ENCODE measurements around the gene ANKS6. TPM values are rescaled to one million over a fixed set of nuclear protein-coding genes. Genes with fewer than 3 reads are reported as not detected.

The ANKS6 gene
- total RNA-seq, 1 donor from 2014 or later = 17.2 TPM

DNA sequence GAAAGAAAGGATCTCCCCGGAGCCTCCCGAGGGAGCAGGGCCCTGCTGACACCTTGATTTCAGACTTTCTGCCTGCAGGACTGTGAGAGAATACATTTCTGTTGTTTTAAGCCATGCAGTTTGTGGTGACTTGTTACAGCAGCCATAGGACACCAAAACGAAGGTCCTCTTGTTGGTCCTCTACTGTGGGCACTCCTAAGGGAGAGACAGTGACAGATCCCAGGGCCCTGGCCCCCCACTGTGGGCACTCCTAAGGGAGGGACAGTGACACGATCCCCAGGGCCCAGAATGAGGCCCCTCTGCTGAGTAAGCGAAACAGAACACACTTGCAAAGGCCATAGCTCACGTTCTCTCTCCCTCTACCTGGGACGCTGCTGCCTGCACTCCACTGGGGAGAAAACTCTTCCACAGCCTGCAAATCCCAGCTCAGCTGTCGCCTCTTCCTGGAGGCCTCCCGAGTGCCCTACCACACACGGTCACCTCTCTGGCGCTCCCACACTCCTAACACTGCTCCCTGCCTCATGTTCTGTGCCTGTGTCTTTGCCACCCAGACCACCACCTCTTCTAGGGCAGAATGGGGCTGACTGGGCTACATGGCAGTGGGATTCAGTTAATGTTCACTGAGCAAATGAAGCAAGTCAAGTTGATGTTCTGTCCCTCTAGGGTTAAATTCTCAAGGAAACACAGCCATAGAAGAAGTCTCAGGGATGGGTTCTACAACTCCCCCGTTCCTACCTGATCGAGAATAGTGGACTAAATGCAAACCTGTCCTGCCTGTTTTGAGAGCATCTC is 23.8 kb downstream of the ANKS6 start:
- no peak overlapping the region for H3K27ac Mint-ChIP-seq (ENCODE audit: unreplicated experiment)
- no peaks in the 10 kb centered on the region for H3K4me1 Mint-ChIP-seq (ENCODE audit: unreplicated experiment)
- H3K9me3 Mint-ChIP-seq (ENCODE audit: unreplicated experiment) = no peaks in the 10 kb centered on the region
- TF ChIP-seq, protein P1, sequence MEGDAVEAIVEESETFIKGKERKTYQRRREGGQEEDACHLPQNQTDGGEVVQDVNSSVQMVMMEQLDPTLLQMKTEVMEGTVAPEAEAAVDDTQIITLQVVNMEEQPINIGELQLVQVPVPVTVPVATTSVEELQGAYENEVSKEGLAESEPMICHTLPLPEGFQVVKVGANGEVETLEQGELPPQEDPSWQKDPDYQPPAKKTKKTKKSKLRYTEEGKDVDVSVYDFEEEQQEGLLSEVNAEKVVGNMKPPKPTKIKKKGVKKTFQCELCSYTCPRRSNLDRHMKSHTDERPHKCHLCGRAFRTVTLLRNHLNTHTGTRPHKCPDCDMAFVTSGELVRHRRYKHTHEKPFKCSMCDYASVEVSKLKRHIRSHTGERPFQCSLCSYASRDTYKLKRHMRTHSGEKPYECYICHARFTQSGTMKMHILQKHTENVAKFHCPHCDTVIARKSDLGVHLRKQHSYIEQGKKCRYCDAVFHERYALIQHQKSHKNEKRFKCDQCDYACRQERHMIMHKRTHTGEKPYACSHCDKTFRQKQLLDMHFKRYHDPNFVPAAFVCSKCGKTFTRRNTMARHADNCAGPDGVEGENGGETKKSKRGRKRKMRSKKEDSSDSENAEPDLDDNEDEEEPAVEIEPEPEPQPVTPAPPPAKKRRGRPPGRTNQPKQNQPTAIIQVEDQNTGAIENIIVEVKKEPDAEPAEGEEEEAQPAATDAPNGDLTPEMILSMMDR (IDR thresholded peaks at IDR 0.05; ENCODE audit: unreplicated experiment) = no peak
- no peaks in the 10 kb centered on the region for H3K27me3 Mint-ChIP-seq (ENCODE audit: unreplicated experiment)
- peaks cover 31% of the 10 kb centered on the region for H3K36me3 Mint-ChIP-seq (ENCODE audit: low read depth, unreplicated experiment)
- H3K4me3 Mint-ChIP-seq (ENCODE audit: unreplicated experiment) = no peak overlapping the region
- no peak for DNase-seq (ENCODE audit: low spot score)

DNA sequence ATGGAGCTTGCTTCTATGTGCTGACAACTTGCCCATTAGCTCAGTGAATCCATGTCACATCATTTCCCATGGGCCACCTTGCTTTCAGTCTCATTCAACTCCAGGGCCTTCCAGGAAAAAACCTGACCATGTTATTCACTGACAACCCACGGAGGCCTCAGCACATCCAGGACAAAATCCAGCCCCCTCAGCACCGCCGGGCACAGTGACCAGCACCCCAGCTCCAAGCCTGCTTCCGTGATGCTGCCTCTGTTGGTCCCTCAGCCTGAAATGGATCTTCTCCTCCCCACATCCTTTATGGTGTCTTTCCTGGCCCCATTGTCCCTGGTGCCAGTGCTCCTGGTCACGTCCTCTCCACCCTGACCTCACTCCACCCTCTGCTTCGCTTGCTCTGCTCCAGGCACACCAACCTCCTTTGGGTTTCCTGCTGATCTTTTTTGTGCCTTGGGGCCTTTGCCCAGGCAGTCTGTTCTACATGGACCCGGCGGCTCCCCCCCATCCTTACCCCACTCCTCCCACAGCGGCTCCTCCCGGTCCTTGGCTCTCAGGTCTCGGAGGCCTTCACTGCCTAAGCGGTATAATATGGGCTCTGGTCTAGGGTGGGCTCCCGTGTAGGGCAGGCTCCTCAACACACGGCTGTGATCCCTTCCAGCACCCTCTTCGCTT is 25.0 kb downstream of the ANKS6 start:
- H3K36me3 Mint-ChIP-seq (ENCODE audit: low read depth, unreplicated experiment) = peaks cover 31% of the 10 kb centered on the region
- no peaks in the 10 kb centered on the region for H3K4me1 Mint-ChIP-seq (ENCODE audit: unreplicated experiment)
- H3K4me3 Mint-ChIP-seq (ENCODE audit: unreplicated experiment) = no peak overlapping the region
- TF ChIP-seq, protein P1 (IDR thresholded peaks at IDR 0.05; ENCODE audit: unreplicated experiment) = no peak
- H3K27me3 Mint-ChIP-seq (ENCODE audit: unreplicated experiment) = no peaks in the 10 kb centered on the region
- no peak overlapping the region for H3K27ac Mint-ChIP-seq (ENCODE audit: unreplicated experiment)
- no peaks in the 10 kb centered on the region for H3K9me3 Mint-ChIP-seq (ENCODE audit: unreplicated experiment)
- no peak for DNase-seq (ENCODE audit: low spot score)

DNA sequence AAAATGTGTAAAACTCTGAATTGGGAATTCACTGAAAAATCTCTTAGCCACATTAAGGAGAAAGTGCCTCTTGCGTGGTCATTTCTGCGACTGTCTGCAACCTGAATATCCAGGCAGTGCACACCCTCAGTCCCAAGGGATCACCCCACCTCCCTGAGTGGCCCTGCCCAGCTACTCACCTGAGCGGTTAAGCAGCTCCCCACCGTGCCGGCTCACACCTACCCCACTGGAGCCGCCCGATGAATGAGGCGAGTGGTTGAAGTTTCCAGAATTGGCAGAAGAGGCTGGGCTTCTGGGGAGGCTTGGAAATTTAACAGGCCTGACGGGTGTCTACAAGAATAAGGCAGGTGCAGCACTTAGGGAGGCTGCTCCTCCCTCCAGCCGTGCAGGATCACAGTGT is 25.6 kb downstream of the ANKS6 start:
- no peak for DNase-seq (ENCODE audit: low spot score)
- H3K27me3 Mint-ChIP-seq (ENCODE audit: unreplicated experiment) = no peaks in the 10 kb centered on the region
- peaks cover 31% of the 10 kb centered on the region for H3K36me3 Mint-ChIP-seq (ENCODE audit: low read depth, unreplicated experiment)
- no peaks in the 10 kb centered on the region for H3K9me3 Mint-ChIP-seq (ENCODE audit: unreplicated experiment)
- no peaks in the 10 kb centered on the region for H3K4me1 Mint-ChIP-seq (ENCODE audit: unreplicated experiment)
- no peak overlapping the region for H3K27ac Mint-ChIP-seq (ENCODE audit: unreplicated experiment)
- TF ChIP-seq, protein P1 (IDR thresholded peaks at IDR 0.05; ENCODE audit: unreplicated experiment) = no peak
- no peak overlapping the region for H3K4me3 Mint-ChIP-seq (ENCODE audit: unreplicated experiment)

DNA sequence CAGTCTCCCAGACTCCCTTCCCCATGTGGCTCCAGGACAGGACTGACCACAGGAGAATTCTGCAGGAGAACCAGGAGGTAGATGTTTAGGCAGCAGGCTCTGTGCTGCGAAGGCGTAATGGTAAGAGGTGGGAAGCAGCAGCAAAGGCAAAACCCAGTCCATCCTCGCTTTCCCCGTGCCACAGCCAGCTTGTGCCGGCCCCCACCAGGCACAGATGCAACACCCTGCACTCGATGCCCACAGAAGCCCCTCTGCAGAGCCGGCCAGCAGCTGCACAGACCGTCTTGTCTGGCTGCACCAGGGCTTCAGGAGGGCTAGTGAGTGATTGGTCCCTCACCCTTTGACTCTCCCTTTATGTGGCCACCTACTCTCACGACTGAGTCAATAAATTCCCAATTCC is 28.0 kb downstream of the ANKS6 start:
- Mint-ChIP-seq H3K27ac (ENCODE audit: unreplicated experiment) (no peak overlapping the region), H3K36me3 (ENCODE audit: low read depth, unreplicated experiment) (peaks cover 28% of the 10 kb centered on the region), H3K4me1 (ENCODE audit: unreplicated experiment) (no peaks in the 10 kb centered on the region), H3K4me3 (ENCODE audit: unreplicated experiment) (no peak overlapping the region), H3K27me3 (ENCODE audit: unreplicated experiment) (no peaks in the 10 kb centered on the region), H3K9me3 (ENCODE audit: unreplicated experiment) (no peaks in the 10 kb centered on the region)
- TF ChIP-seq, protein P1 (IDR thresholded peaks at IDR 0.05; ENCODE audit: unreplicated experiment) = no peak
- DNase-seq (ENCODE audit: low spot score) = no peak

DNA sequence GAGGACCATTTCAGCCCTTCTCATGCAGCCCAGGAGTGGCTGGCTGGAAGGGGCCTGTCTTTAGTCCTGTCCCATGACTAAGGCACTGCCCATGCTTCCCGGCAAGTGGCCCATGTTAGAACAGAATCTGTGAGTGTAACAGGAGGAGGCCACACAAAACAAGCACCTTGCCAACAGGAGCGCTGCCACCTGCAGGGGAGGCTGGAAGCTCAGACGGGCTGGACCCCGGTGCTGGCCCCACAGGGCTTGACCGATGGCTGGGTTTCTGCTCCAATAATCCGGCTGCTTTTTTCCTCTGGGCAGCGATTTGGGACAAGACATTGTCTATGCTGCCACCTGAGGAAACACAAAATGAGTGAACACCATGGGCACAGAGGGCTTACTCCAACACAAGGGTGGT is 28.4 kb downstream of the ANKS6 start:
- DNase-seq (ENCODE audit: low spot score) = no peak
- Mint-ChIP-seq H3K4me1 (ENCODE audit: unreplicated experiment) (no peaks in the 10 kb centered on the region), H3K36me3 (ENCODE audit: low read depth, unreplicated experiment) (peaks cover 24% of the 10 kb centered on the region), H3K9me3 (ENCODE audit: unreplicated experiment) (no peaks in the 10 kb centered on the region), H3K27me3 (ENCODE audit: unreplicated experiment) (no peaks in the 10 kb centered on the region), H3K4me3 (ENCODE audit: unreplicated experiment) (no peak overlapping the region), H3K27ac (ENCODE audit: unreplicated experiment) (no peak overlapping the region)
- TF ChIP-seq, protein P1 (IDR thresholded peaks at IDR 0.05; ENCODE audit: unreplicated experiment) = no peak
